ENCODE measurements around the gene KRTAP3-1. TPM values are rescaled to one million over a fixed set of nuclear protein-coding genes. Genes with fewer than 3 reads are reported as not detected.
"Not testable (repeated sequence)": the region's sequence is repeated elsewhere in the genome, so short reads cannot be mapped to it uniquely, and the experiment has no call there.

Gene KRTAP3-1
- polyA plus RNA-seq, 3 donors, result not detected

DNA sequence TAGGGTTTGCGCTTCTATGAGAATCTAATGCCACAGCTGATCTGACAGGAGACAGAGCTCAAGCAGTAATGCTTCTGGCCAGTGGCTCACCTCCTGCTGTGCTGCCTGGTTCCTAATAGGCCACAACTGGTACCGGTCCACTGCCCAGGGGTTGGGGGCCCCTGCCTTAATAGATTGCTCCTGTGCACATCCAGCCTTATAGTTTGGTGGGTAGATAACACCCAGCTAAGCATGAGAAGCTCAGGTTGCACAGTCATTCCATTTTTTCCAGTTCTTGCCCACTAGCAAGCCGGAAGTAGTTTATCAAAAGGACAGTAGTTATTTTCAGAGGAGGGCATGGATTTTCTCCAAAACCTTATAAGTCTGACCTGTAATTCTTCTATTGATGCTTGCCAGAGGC lies 10.5 kb upstream of the KRTAP3-1 start:
- DNase-seq (ENCODE audit: extremely low read depth in 1 of 11, low read depth in 9 of 11, low spot score in 4 of 11), result no peak

DNA sequence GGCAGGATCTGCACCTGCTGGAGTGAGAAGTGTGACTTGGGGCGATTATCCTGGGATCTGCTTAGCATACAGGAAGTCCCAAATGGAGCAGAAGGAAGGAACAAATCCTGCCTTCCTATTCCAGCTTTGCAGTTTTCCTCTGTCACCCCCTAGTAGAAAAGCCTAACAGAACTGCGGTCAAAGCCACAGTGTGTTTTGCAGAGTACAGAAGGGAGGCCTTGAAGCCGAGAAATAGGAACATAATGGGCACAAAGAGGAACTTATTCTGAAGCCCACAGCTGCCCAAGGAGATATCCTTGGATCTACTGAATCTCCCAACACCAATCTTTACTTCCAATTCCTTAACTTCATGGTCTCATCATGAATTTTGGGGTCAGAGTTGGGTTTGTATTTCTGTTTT lies 9.6 kb upstream of the KRTAP3-1 start:
- DNase-seq (ENCODE audit: extremely low read depth in 1 of 11, low read depth in 9 of 11, low spot score in 4 of 11), result no peak

DNA sequence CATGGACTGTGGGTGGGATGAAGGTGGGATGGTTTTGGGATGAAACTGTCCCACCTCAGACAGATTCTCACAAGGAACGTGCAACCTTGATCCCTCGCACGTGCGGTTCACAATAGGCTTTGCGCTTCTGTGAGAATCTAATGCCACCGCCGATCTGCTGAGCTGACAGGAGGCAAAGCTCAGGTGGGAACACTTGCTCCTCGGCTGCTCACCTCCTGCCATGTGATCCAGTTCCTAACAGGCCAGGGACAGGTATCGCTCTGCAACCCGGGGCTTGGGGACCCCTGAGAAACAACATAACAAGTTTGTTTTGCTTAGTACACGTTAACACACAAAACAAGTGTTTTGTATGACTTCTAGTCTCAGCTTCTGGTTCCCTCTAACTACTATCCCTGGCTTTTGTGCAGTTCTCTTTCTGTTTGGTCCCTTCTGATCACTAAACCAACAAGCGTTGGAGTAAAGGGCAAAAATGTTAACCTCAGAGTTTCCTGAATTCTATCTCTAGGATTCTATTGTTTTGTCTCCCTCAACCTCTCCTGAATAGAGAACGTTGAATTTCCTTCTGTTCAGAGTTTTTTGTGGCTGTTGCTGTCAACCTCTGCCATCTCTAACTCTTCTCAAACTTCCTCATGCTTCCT lies 7.8 kb upstream of the KRTAP3-1 start:
- no peak for DNase-seq (ENCODE audit: extremely low read depth in 1 of 11, low read depth in 9 of 11, low spot score in 4 of 11)

GRCh38 chr17:41015454-41015853 lies 6.5 kb upstream of the KRTAP3-1 start:
- no peak for DNase-seq (ENCODE audit: extremely low read depth in 1 of 11, low read depth in 9 of 11, low spot score in 4 of 11)

- no peak for DNase-seq (ENCODE audit: extremely low read depth in 1 of 11, low read depth in 9 of 11, low spot score in 4 of 11)
Measured at GRCh38 chr17:41013606-41014005, 4.7 kb upstream of the KRTAP3-1 start.

DNA sequence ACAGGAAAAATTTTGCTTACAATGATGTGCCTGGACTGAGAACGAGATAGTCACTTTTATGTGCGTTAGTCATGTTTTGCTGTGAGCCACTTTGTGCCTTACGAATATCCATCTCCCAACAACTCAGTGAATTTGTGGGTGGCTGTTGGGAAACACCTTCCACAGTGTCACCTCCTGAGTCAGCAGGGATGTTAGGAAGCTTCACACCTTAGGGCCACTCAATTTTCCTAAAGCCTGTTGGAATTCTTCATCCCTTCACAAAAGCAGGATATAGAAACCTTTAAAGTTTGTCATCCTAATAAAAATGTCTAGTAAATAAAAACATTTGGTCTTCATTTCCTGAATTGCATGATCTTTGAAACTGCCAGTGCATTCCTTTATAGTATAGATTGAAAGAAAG lies 4.3 kb upstream of the KRTAP3-1 start:
- no peak for DNase-seq (ENCODE audit: extremely low read depth in 1 of 11, low read depth in 9 of 11, low spot score in 4 of 11)

DNA sequence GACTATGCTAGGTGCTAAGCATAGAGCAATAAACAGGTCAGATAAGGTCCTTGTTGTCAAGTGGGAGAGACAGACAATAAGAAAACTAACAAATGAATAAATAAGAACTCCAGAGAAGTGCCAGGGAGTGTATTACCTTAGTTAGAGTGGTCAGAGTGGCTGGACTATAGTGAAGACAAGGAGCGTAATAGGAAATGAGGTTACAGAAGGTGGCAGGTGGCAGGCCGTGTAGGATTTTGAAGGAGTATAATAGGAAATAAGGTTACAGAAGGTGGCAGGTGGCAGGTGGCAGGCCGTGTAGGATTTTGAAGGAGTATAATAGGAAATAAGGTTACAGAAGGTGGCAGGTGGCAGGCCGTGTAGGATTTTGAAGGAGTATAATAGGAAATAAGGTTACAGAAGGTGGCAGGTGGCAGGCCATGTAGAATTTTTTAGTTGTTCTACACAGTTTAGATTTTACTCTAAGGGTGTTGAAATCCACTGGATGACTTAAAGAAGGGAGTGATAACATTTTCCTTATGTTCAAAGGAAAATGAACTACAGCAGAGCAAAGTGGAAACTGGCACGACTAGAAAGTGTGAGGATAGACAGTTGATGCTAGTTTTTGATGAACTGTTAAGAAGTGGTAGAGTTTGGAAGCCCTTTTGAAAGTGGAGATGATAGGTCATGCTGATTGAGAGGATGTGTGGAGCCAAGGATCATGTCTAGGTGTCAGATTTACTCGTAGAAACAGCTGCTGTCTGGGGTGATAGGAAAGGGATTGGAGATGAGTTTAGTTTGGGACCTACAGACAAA lies 3.6 kb upstream of the KRTAP3-1 start:
- no peak for DNase-seq (ENCODE audit: extremely low read depth in 1 of 11, low read depth in 9 of 11, low spot score in 4 of 11)

DNA sequence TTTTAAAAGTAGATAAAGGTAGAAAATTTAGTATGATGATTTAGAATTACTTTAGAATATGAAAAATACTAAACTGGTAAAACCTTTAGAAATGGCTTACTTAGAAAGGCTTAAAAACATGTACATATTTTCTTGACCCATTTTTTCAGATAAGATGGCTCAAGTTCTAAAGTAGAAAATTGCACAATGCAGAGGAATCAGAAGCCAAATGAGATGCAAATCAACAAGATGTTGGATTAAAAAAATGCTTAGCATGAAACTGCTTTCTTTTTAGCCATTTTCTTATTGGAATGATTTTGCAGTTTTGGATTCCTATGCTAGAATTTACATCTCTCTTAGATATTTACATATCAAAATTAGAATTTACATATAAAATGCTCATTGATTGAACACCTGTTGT lies 1.5 kb upstream of the KRTAP3-1 start:
- no peak for DNase-seq (ENCODE audit: extremely low read depth in 1 of 11, low read depth in 9 of 11, low spot score in 4 of 11)

GRCh38 chr17:41009936-41010335 lies 1.0 kb upstream of the KRTAP3-1 start:
- DNase-seq (ENCODE audit: extremely low read depth in 1 of 11, low read depth in 9 of 11, low spot score in 4 of 11), result no peak

DNA sequence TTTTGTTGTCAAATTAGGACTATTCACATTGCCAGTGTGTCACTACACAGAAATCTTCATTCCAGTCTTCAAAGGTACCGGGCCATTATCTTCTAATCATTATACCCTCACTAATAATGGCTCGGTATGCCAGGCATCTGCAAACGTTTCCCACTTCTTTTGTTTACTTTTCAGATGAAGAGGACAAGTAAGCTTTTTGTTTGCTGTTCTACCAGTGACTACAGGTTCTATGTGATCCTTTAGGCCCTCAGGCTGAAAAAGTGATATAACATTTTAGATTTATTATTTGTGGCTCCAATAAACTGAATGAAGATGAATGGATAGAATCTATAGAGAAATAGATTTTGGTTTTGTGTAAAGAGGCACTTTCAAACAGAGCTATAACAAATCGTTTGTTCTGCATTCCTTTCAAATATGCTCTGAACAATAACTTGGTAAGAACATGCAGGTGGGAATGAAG lies 403 bp upstream of the KRTAP3-1 start:
- no peak for DNase-seq (ENCODE audit: extremely low read depth in 1 of 11, low read depth in 9 of 11, low spot score in 4 of 11)

GRCh38 chr17:41004397-41004796 lies 4.5 kb downstream of the KRTAP3-1 start:
- DNase-seq (ENCODE audit: extremely low read depth in 1 of 11, low read depth in 9 of 11, low spot score in 4 of 11), result no peak

DNA sequence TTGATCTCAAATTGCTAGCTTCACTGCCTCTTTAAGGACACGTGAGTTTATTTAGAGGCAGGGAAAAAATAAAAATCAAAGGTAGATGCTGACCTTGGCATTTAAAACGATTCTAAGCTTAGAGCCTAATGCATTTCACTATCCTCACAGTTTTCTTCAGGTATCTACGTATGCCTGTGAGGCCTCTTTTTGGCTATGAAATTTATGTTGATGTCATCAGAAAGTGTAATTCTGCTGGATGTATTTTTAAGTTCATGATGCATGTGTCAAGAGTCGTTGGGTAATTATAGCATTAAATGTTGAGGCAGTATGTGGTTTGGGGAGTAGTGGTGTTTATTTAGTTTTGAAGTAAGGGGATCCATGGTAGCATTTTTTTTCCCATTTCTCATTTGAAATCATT lies 5.0 kb downstream of the KRTAP3-1 start:
- DNase-seq (ENCODE audit: extremely low read depth in 1 of 11, low read depth in 9 of 11, low spot score in 4 of 11), result no peak

DNA sequence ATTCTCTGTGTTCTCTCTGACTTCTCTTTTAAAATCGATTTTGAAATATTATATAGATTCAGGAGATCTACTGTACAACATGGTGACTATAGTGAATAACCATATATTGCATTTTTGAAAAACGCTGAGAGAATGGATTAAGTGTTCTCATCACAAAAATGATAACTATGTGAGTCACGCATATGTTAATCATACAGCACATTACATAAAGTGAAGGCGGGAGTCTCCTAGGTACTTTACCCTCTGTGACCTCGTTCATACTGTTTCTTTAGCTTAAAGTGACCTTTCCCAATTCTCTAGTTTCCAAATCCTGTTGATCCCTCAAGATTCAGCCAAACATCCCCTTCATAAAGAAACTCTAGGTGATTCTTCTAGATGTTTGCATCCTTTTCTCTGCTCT lies 6.1 kb downstream of the KRTAP3-1 start:
- DNase-seq (ENCODE audit: extremely low read depth in 1 of 11, low read depth in 9 of 11, low spot score in 4 of 11), result no peak

- DNase-seq (ENCODE audit: extremely low read depth in 1 of 11, low read depth in 9 of 11, low spot score in 4 of 11), result no peak
Measured at GRCh38 chr17:41001795-41002194, 7.1 kb downstream of the KRTAP3-1 start.

GRCh38 chr17:40999563-40999962 lies 9.4 kb downstream of the KRTAP3-1 start, which contains the start of gene KRTAP3-2:
KRTAP3-2 (minus strand) TSS chr17:40999906; CDS start chr17:40999853, 53 bp downstream.
- not testable (repeated sequence) for DNase-seq (ENCODE audit: extremely low read depth in 1 of 11, low read depth in 9 of 11, low spot score in 4 of 11)

- DNase-seq (ENCODE audit: extremely low read depth in 1 of 11, low read depth in 9 of 11, low spot score in 4 of 11), result no peak
Measured at GRCh38 chr17:40997361-40997760, 11.6 kb downstream of the KRTAP3-1 start.

DNA sequence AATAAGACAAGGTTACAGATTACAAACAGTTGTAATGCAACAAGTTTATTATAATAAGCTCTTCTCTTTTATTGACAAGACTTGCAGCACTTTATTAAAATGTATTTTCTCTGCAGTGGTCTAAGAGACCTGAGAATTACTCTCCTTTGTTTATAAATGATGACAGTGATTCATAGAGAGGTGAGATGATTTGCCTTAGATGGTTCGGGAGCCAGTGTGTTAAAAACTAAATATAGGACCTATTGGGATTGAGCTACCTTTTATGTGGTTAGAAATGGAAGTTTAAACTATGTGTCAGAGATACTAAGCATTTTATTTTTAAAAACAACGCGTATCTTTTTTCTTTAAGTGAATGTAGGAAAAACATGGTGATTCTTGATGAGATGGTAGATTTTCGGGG lies 12.1 kb downstream of the KRTAP3-1 start:
- DNase-seq (ENCODE audit: extremely low read depth in 1 of 11, low read depth in 9 of 11, low spot score in 4 of 11), result no peak

DNA sequence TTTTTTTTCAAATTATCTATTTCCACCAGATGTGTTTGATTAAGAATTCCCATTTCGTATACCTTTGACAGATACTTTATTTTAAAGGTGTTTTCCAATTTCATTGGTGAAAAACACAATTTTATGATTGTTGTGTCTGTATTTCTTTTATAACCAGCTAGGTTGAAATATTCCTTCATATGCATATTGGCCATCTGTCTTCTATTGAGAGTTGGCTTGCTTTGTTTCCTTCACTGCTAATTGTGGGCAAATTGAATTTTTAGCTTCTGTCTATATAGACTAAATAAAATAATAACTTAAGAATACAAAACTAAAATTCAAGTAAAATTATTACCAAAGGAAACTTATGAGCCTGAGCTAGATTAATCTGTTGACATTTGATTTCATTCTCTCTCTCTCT lies 13.8 kb downstream of the KRTAP3-1 start:
- no peak for DNase-seq (ENCODE audit: extremely low read depth in 1 of 11, low read depth in 9 of 11, low spot score in 4 of 11)

- no peak for DNase-seq (ENCODE audit: extremely low read depth in 1 of 11, low read depth in 9 of 11, low spot score in 4 of 11)
Measured at GRCh38 chr17:40993839-40994238, 15.1 kb downstream of the KRTAP3-1 start, which contains the start of gene KRTAP3-3. KRTAP3-3 (minus strand) TSS chr17:40994164; CDS start chr17:40994097, 67 bp downstream.

- DNase-seq (ENCODE audit: extremely low read depth in 1 of 11, low read depth in 9 of 11, low spot score in 4 of 11), result no peak
Measured at GRCh38 chr17:40993084-40993483, 15.8 kb downstream of the KRTAP3-1 start.
